Lung (tissue), 12 donors: ENCODE measurements around the gene CDC14A. TPM values are rescaled to one million over a fixed set of nuclear protein-coding genes. Genes with fewer than 3 reads are reported as not detected.

Experiments used
- ATAC-seq: fragments of 200-7000 bp; cut with Tn5 transposase; one replicate; pipeline ENCODE4 v1.9.1; 2020; ENCODE audit warnings: moderate number of reproducible peaks; ENCODE audit not compliant: insufficient read depth, low FRiP score
- DNase-seq, 3 donors: peaks; one replicate each; pipeline ENCODE4 v3.0.0-alpha.2; 2013 to 2017
- H3K27ac ChIP-seq, 2 donors: one replicate each; pipeline ENCODE4 v1.5.1; 2013; ENCODE audit warnings: mild to moderate bottlenecking in 2 of 2, moderate library complexity in 2 of 2, control low read depth in 1 of 2, inconsistent platforms in 1 of 2, low read depth in 1 of 2, low read length in 1 of 2
- H3K27me3 ChIP-seq, 3 donors: one replicate each; pipeline ENCODE4 v1.5.1; 2013; ENCODE audit warnings: low read length in 2 of 3; ENCODE audit not compliant: control insufficient read depth in 3 of 3, insufficient read depth in 3 of 3
- H3K36me3 ChIP-seq, 4 donors: one replicate each; pipeline ENCODE4 v1.5.1; 2013; ENCODE audit warnings: low read length in 4 of 4, mild to moderate bottlenecking in 1 of 4, moderate library complexity in 1 of 4; ENCODE audit not compliant: control insufficient read depth in 4 of 4, insufficient read depth in 4 of 4
- H3K4me1 ChIP-seq, 5 donors: one replicate each; pipeline ENCODE4 v1.5.1; 2013; ENCODE audit warnings: low read length in 5 of 5, mild to moderate bottlenecking in 2 of 5, moderate library complexity in 1 of 5; ENCODE audit not compliant: control insufficient read depth in 5 of 5, insufficient read depth in 5 of 5
- H3K4me3 ChIP-seq: one replicate; pipeline ENCODE4 v1.5.1; 2013; ENCODE audit warnings: mild to moderate bottlenecking, control low read depth, moderate library complexity
- H3K9ac ChIP-seq, 2 donors: one replicate each; pipeline ENCODE4 v1.5.1; 2013; ENCODE audit warnings: low read length in 2 of 2, control low read depth in 1 of 2; ENCODE audit not compliant: insufficient read depth in 1 of 2
- H3K9me3 ChIP-seq, 4 donors: one replicate each; pipeline ENCODE4 v1.5.1; 2013; ENCODE audit warnings: low read length in 3 of 4, mild to moderate bottlenecking in 1 of 4, moderate library complexity in 1 of 4; ENCODE audit not compliant: control insufficient read depth in 4 of 4, insufficient read depth in 3 of 4
- CTCF ChIP-seq: IDR thresholded peaks from 2 replicates; pipeline ENCODE4 v1.5.1; 2012; ENCODE audit warnings: mild to moderate bottlenecking; ENCODE audit errors: control extremely low read depth, extremely low read depth
- whole genome bisulfite sequencing, 2 donors: extraction: QIAGEN DNeasy Blood & Tissue Kit; methylation state at CpG; one replicate each; pipeline ENCODE4 v1.1.7; 2013; 5-methylcytosine and 5-hydroxymethylcytosine counted together
- polyA plus RNA-seq, 2 donors: library from polyadenylated mRNA; stranded (reverse); fragments of 200-250 nt; gene quantifications; one replicate each; pipeline ENCODE4 v1.2.1, GENCODE V29; 2013
- total RNA-seq, 2 donors: library from RNA; depleted of rRNA in 1 of 2; stranded (reverse); fragments of >200 nt in 1 of 2; gene quantifications; one replicate each; pipeline ENCODE4 v1.2.1, GENCODE V29; 2014 to 2021
- donor health status: control.
- donor health status: control.
- donor health status: Bipolar disorder and iron deficiency.
- donor health status: healthy.
- donor health status: DM: yes; HTN: yes; CAD: no.

CDC14A gene
- total and polyA plus RNA-seq, 4 donors = 3.6 to 45.4 (median 12.1) TPM

- Histone ChIP-seq H3K9ac (no peak overlapping the region), H3K27ac (no peak overlapping the region), H3K4me3 (no peak overlapping the region), H3K4me1 (peaks cover 0 to 21% (median 0%) of the 10 kb centered on the region in 5 donors), H3K36me3 (peaks cover 0 to 4% (median 3%) of the 10 kb centered on the region in 4 donors), H3K9me3 (no peaks in the 10 kb centered on the region), H3K27me3 (no peaks in the 10 kb centered on the region)
- WGBS, 2 donors = 21 to 22% methylated on average over 12 of the region's 12 CpGs
- ATAC-seq = peak; percentile 87
- TF ChIP-seq CTCF = peak; percentile 92
- peak; percentile 86 to 93 (median 90) for DNase-seq
Measured at GRCh38 chr1:100459358-100460114, 107.2 kb downstream of the CDC14A start.

GRCh38 chr1:100461222-100461621 lies 108.9 kb downstream of the CDC14A start:
- no peaks in the 10 kb centered on the region for H3K27me3 ChIP-seq
- no peak overlapping the region for H3K27ac ChIP-seq
- H3K9me3 ChIP-seq = no peaks in the 10 kb centered on the region
- no peak overlapping the region for H3K9ac ChIP-seq
- H3K4me1 ChIP-seq = peaks cover 0 to 21% (median 0%) of the 10 kb centered on the region in 5 donors
- H3K36me3 ChIP-seq = peaks cover 2 to 7% (median 4%) of the 10 kb centered on the region in 4 donors
- 73 to 92% methylated on average over 4 of the region's 4 CpGs for WGBS, 2 donors
- no peak for TF ChIP-seq CTCF
- peak; percentile 35 to 76 (median 61) for DNase-seq
- ATAC-seq = no peak
- H3K4me3 ChIP-seq = no peak overlapping the region

GRCh38 chr1:100462326-100463025 lies 110.2 kb downstream of the CDC14A start:
- 92 to 95% methylated on average over 13 of the region's 13 CpGs for WGBS, 2 donors
- H3K9ac ChIP-seq = no peak overlapping the region
- H3K4me1 ChIP-seq = peaks cover 0 to 21% (median 3%) of the 10 kb centered on the region in 5 donors
- DNase-seq (no peak), ATAC-seq (no peak)
- no peaks in the 10 kb centered on the region for H3K27me3 ChIP-seq
- peaks cover 3 to 7% (median 4%) of the 10 kb centered on the region in 4 donors for H3K36me3 ChIP-seq
- H3K27ac ChIP-seq = no peak overlapping the region
- no peak overlapping the region for H3K4me3 ChIP-seq
- TF ChIP-seq CTCF = no peak
- no peaks in the 10 kb centered on the region for H3K9me3 ChIP-seq
